Measurements from ENCODE around the gene PPA2.

PPA2 gene

GRCh38 chr4:105329081-105329480, 144.8 kb downstream of the PPA2 start:
- in situ Hi-C loops (cut with MboI; ENCODE audit: low sequenced_read_pairs) = no loop called here

- in situ Hi-C loops (cut with MboI; ENCODE audit: low sequenced_read_pairs) = no loop called here
These were observed 145.9 kb downstream of the PPA2 start for GRCh38 chr4:105327956-105328355.

- in situ Hi-C loops (cut with MboI; ENCODE audit: low sequenced_read_pairs) = no loop called here
These were observed 146.6 kb downstream of the PPA2 start for GRCh38 chr4:105327222-105327621.

All from HL-60/S4 treated with retinoic acid at 250 ng/mL for 4 days and 3 days (cell line).